Loucy (cell line): Measurements from ENCODE around the gene RYR2.

ENCODE experiments used
- EZH2phosphoT487 ChIP-seq: fragments of 200-600 bp; IDR thresholded peaks from 2 replicates; pipeline ENCODE4 v1.6.1; 2018; ENCODE audit warnings: antibody characterized with exemption, mild to moderate bottlenecking, moderate library complexity, borderline replicate concordance
- TF ChIP-seq, protein P1 (sequence below): fragments of 200-600 bp; sonication (generic); conservative IDR thresholded peaks from 2 replicates; pipeline ENCODE4 v1.5.1; 2014; ENCODE audit warnings: mild to moderate bottlenecking, antibody characterized with exemption, low read length

DNA sequence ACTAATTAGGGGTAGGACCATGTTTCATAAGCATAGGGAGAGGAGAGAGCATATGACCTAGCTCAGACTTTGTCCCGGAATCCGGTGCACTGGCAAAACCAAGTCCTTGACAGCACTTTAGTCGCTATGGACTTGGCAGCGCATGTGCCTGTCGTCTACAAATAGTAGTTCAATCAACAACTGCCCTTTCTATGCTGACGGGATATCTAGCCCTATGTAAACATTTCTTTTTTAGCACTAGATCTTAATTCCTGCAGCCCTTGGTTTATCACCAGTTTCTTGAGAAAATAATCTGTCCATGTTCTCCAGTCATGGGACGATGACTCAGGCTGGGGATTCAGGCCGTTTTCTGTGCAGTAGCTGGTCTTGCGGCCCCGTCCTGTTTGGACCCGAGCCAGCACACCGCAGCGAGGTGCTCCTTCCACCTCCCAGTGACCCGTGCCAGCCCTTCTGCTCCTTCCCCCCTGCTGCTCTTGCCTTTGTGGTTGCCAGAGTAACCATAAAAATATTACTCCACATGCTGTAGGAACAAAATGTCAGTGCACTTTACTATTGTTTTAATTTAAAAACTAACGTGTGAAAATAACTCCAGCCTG is 29.1 kb upstream of the RYR2 start:
- TF ChIP-seq, protein P1, sequence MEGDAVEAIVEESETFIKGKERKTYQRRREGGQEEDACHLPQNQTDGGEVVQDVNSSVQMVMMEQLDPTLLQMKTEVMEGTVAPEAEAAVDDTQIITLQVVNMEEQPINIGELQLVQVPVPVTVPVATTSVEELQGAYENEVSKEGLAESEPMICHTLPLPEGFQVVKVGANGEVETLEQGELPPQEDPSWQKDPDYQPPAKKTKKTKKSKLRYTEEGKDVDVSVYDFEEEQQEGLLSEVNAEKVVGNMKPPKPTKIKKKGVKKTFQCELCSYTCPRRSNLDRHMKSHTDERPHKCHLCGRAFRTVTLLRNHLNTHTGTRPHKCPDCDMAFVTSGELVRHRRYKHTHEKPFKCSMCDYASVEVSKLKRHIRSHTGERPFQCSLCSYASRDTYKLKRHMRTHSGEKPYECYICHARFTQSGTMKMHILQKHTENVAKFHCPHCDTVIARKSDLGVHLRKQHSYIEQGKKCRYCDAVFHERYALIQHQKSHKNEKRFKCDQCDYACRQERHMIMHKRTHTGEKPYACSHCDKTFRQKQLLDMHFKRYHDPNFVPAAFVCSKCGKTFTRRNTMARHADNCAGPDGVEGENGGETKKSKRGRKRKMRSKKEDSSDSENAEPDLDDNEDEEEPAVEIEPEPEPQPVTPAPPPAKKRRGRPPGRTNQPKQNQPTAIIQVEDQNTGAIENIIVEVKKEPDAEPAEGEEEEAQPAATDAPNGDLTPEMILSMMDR = no peak
- no peak for TF ChIP-seq EZH2phosphoT487
